ENCODE results near the gene MSN.
A peak's percentile ranks its signal among the peaks of the same experiment; 100 is the strongest.

Gene MSN

DNA sequence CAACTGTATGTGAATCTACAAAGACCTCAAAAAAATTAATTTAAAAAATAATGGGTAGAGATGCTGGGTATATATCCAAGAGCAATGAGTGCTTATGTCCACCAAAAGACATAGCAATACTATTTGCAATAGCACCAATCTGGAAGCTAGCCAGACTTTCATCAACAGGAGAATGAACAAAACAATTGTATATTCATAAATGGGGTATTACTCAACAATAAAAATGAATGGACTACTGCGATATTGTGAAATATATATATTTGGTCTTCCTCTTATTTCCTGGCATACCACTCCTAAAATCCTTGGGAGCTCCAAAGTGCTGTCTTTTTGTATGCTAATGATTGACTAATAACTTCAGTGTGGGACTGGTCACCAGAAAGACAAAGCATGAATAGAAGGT, 77.5 kb downstream of the MSN start:
- Histone ChIP-seq H3K4me3 (ENCODE audit: low read length) (no peak overlapping the region), H4K20me1 (ENCODE audit: insufficient read depth, low read length) (no peaks in the 10 kb centered on the region), H3K4me1 (ENCODE audit: low read length) (peaks cover 37% of the 10 kb centered on the region), H3K4me2 (ENCODE audit: low read depth, low read length) (no peak overlapping the region), H3K9ac (ENCODE audit: low read length) (no peak overlapping the region), H2AFZ (ENCODE audit: low read length) (no peak overlapping the region), H3K27me3 (replicated peaks; ENCODE audit: insufficient read depth, low read length) (no peaks in the 10 kb centered on the region), H3K36me3 (replicated peaks; ENCODE audit: insufficient read depth, low read length) (no peaks in the 10 kb centered on the region; the same call in 1 of the 2 replicates), H3F3A (ENCODE audit: insufficient read depth, low read length) (peaks cover 5% of the 10 kb centered on the region; the same call in 1 of the 2 replicates), H3K9me3 (replicated peaks; ENCODE audit: insufficient read depth, low read length) (no peaks in the 10 kb centered on the region), H3K27ac (ENCODE audit: low read length) (no peak overlapping the region), H3K9me2 (replicated peaks; ENCODE audit: insufficient read depth, low read length) (no peaks in the 10 kb centered on the region), H3K79me2 (ENCODE audit: low read length) (no peaks in the 10 kb centered on the region)
- no peak for TF ChIP-seq EZH2 (optimal IDR thresholded peaks at IDR 0.05; ENCODE audit: low read depth, low read length)
- no peak for TF ChIP-seq EZH2phosphoT487 (IDR thresholded peaks at IDR 0.05; ENCODE audit: low read length)
- no peak for TF ChIP-seq CTCF (IDR thresholded peaks at IDR 0.05; ENCODE audit: low read length)
- DNase-seq, result no peak

- TF ChIP-seq EZH2 (optimal IDR thresholded peaks at IDR 0.05; ENCODE audit: low read depth, low read length) (no peak), CTCF (IDR thresholded peaks at IDR 0.05; ENCODE audit: low read length) (no peak), EZH2phosphoT487 (IDR thresholded peaks at IDR 0.05; ENCODE audit: low read length) (no peak)
- H3K27ac ChIP-seq (ENCODE audit: low read length), result no peak overlapping the region
Observed at GRCh38 chrX:65745427-65745826, 78.0 kb downstream of the MSN start.

DNA sequence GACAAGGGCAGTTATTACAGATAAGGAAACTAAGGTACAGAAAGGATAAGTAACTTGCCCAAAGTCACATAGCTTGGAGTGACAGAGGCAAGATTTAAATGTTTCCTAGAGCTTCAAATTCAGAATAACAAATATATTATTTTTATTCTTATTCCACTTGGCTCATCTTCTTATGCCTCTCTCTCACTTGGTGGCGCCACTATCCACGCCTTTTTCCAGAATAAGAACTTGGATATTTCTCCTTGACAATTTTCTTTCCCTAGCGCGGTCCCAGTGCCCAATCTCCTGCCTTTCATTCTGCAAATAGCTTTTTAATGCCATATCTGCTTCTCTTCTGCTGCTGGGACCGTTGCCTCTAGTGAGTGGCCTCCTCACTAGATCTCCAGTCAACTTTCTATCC, 78.5 kb downstream of the MSN start:
- H3K79me2 ChIP-seq (ENCODE audit: low read length), result no peaks in the 10 kb centered on the region
- no peaks in the 10 kb centered on the region for H3K9me3 ChIP-seq (replicated peaks; ENCODE audit: insufficient read depth, low read length)
- H3K27ac ChIP-seq (ENCODE audit: low read length), result no peak overlapping the region
- H3K36me3 ChIP-seq (replicated peaks; ENCODE audit: insufficient read depth, low read length), result no peaks in the 10 kb centered on the region; the same call in 1 of the 2 replicates
- H3K9me2 ChIP-seq (replicated peaks; ENCODE audit: insufficient read depth, low read length), result no peaks in the 10 kb centered on the region
- H3F3A ChIP-seq (ENCODE audit: insufficient read depth, low read length), result peaks cover 12% of the 10 kb centered on the region
- H3K9ac ChIP-seq (ENCODE audit: low read length), result no peak overlapping the region
- peaks cover 35% of the 10 kb centered on the region for H3K4me1 ChIP-seq (ENCODE audit: low read length)
- DNase-seq, result no peak
- H3K4me2 ChIP-seq (ENCODE audit: low read depth, low read length), result no peak overlapping the region
- no peaks in the 10 kb centered on the region for H4K20me1 ChIP-seq (ENCODE audit: insufficient read depth, low read length)
- no peaks in the 10 kb centered on the region for H3K27me3 ChIP-seq (replicated peaks; ENCODE audit: insufficient read depth, low read length)
- TF ChIP-seq CTCF (IDR thresholded peaks at IDR 0.05; ENCODE audit: low read length) (peak; percentile 16; the same call in 1 of the 2 replicates), EZH2phosphoT487 (IDR thresholded peaks at IDR 0.05; ENCODE audit: low read length) (no peak), EZH2 (optimal IDR thresholded peaks at IDR 0.05; ENCODE audit: low read depth, low read length) (no peak)
- no peak overlapping the region for H2AFZ ChIP-seq (ENCODE audit: low read length)
- H3K4me3 ChIP-seq (ENCODE audit: low read length), result no peak overlapping the region

More at GRCh38 chrX:65745427-65745826, 78.0 kb downstream of the MSN start:
- Histone ChIP-seq H2AFZ (ENCODE audit: low read length) (no peak overlapping the region), H3K4me3 (ENCODE audit: low read length) (no peak overlapping the region), H4K20me1 (ENCODE audit: insufficient read depth, low read length) (no peaks in the 10 kb centered on the region), H3K4me2 (ENCODE audit: low read depth, low read length) (no peak overlapping the region), H3K4me1 (ENCODE audit: low read length) (peaks cover 37% of the 10 kb centered on the region), H3F3A (ENCODE audit: insufficient read depth, low read length) (peaks cover 6% of the 10 kb centered on the region), H3K79me2 (ENCODE audit: low read length) (no peaks in the 10 kb centered on the region), H3K9me2 (replicated peaks; ENCODE audit: insufficient read depth, low read length) (no peaks in the 10 kb centered on the region), H3K27me3 (replicated peaks; ENCODE audit: insufficient read depth, low read length) (no peaks in the 10 kb centered on the region), H3K36me3 (replicated peaks; ENCODE audit: insufficient read depth, low read length) (no peaks in the 10 kb centered on the region; the same call in 1 of the 2 replicates), H3K9me3 (replicated peaks; ENCODE audit: insufficient read depth, low read length) (no peaks in the 10 kb centered on the region), H3K9ac (ENCODE audit: low read length) (no peak overlapping the region)
- DNase-seq, result no peak

All from MM.1S (cell line).